A549 (cell line): ENCODE data around the gene CPNE4.

Experiments used
- CEBPB ChIP-seq, 2 experiments: fragments of >200 bp in 1 of 2; sonication (Bioruptor Twin) in 1 of 2; formaldehyde crosslinking in 1 of 2; IDR thresholded peaks; 2 replicates each; pipeline ENCODE4 v1.6.1; 2012 to 2016
- CTCF ChIP-seq: fragments of >200 bp; sonication (Bioruptor Twin); formaldehyde crosslinking; IDR thresholded peaks from 3 replicates; pipeline ENCODE4 v1.5.1; 2016
- ELK1 ChIP-seq: fragments of 150-350 bp; IDR thresholded peaks from 2 replicates; pipeline ENCODE4 v1.6.1; 2014; ENCODE audit warnings: low read depth, mild to moderate bottlenecking, low read length
- GATA3 ChIP-seq: IDR thresholded peaks from 2 replicates; pipeline ENCODE4 v1.6.1; 2012; ENCODE audit warnings: borderline replicate concordance
- HMGXB4 ChIP-seq: fragments of 250-450 bp; sonication (Bioruptor Pico); IDR thresholded peaks from 2 replicates; pipeline ENCODE4 v1.5.0; 2021; ENCODE audit warnings: mild to moderate bottlenecking, moderate library complexity, borderline replicate concordance
- JUN ChIP-seq, 2 experiments: fragments of >200 bp; sonication (Bioruptor Twin); formaldehyde crosslinking; IDR thresholded peaks; 2 replicates in 1 of 2; 3 replicates in 1 of 2; pipeline ENCODE4 v1.6.1; 2016 to 2017
- MAX ChIP-seq: IDR thresholded peaks from 2 replicates; pipeline ENCODE4 v1.6.1; 2012
- NFE2L2 ChIP-seq: fragments of 150-350 bp; conservative IDR thresholded peaks from 2 replicates; pipeline ENCODE4 v1.6.1; 2014; ENCODE audit warnings: low read length
- NPAS2 ChIP-seq: fragments of 250-450 bp; sonication (Bioruptor Pico); IDR thresholded peaks from 2 replicates; pipeline ENCODE4 v1.8.0; 2022; ENCODE audit warnings: mild to moderate bottlenecking, moderate library complexity, borderline replicate concordance
- POLR2A ChIP-seq: IDR thresholded peaks from 2 replicates; pipeline ENCODE4 v1.6.1; 2012; ENCODE audit warnings: mild to moderate bottlenecking, low read length
- RAD21 ChIP-seq, 2 experiments: fragments of >200 bp in 1 of 2; sonication (Bioruptor Twin) in 1 of 2; formaldehyde crosslinking in 1 of 2; IDR thresholded peaks in 1 of 2; conservative IDR thresholded peaks in 1 of 2; 2 replicates in 1 of 2; 3 replicates in 1 of 2; pipeline ENCODE4 v1.6.1; 2012 to 2018; ENCODE audit warnings: inconsistent platforms in 1 of 2
- RFX5 ChIP-seq: fragments of 450-650 bp; IDR thresholded peaks from 2 replicates; pipeline ENCODE4 v1.7.1; 2014; ENCODE audit warnings: antibody characterized with exemption, mild to moderate bottlenecking, moderate library complexity

- no peak for TF ChIP-seq CEBPB (IDR thresholded peaks at IDR 0.05)
- TF ChIP-seq GATA3 = no peak
- TF ChIP-seq CTCF = no peak
- no peak for TF ChIP-seq NPAS2 (CRISPR knock-in tag)
- no peak for TF ChIP-seq RAD21 (conservative IDR thresholded peaks at IDR 0.05 in 1 of 2, IDR thresholded peaks at IDR 0.05 in 1 of 2)
- no peak for TF ChIP-seq MAX
- TF ChIP-seq HMGXB4 (CRISPR knock-in tag) = no peak
- TF ChIP-seq RFX5 = no peak
- no peak for TF ChIP-seq POLR2A
- no peak for TF ChIP-seq NFE2L2
- no peak for TF ChIP-seq ELK1
- no peak for TF ChIP-seq JUN (IDR thresholded peaks at IDR 0.05)
These were observed 136.5 kb downstream of the CPNE4 start for GRCh38 chr3:131898346-131898745.
